MG63 (cell line): Measurements from ENCODE around the gene IRAK1. TPM values are rescaled to one million over a fixed set of nuclear protein-coding genes. Genes with fewer than 3 reads are reported as not detected.
A peak's percentile ranks its signal among the peaks of the same experiment; 100 is the strongest.

ENCODE experiments used
- DNase-seq: peaks from one replicate; pipeline ENCODE4 v3.0.0-alpha.2; 2020
- H3K27me3 ChIP-seq: fragments of 250-450 bp; sonication (Bioruptor Pico); 2 replicates; pipeline ENCODE4 v1.5.1; 2020; ENCODE audit warnings: mild to moderate bottlenecking, moderate library complexity
- H3K36me3 ChIP-seq: fragments of 250-450 bp; sonication (Bioruptor Pico); 2 replicates; pipeline ENCODE4 v1.5.1; 2020; ENCODE audit warnings: mild to moderate bottlenecking, moderate library complexity
- H3K4me3 ChIP-seq: fragments of 250-450 bp; sonication (Bioruptor Pico); 2 replicates; pipeline ENCODE4 v1.5.1; 2020; ENCODE audit warnings: mild to moderate bottlenecking, moderate library complexity
- H3K9me3 ChIP-seq: fragments of 250-450 bp; sonication (Bioruptor Pico); 2 replicates; pipeline ENCODE4 v1.5.1; 2020; ENCODE audit warnings: mild to moderate bottlenecking, moderate library complexity
- total RNA-seq: library from RNA; depleted of rRNA; stranded (reverse); fragments of >200 nt; shearing (Covaris generic); gene quantifications from 2 replicates; pipeline ENCODE4 v1.2.3, GENCODE V29; 2014; ENCODE audit warnings: low replicate concordance

IRAK1 gene
- total RNA-seq, 1 experiment from 2014 or later: 270 TPM

- Histone ChIP-seq H3K9me3 (no peaks in the 10 kb centered on the region), H3K36me3 (peaks cover 5% of the 10 kb centered on the region), H3K4me3 (no peak overlapping the region), H3K27me3 (no peaks in the 10 kb centered on the region)
- no peak for DNase-seq
These were observed 8.9 kb upstream of the IRAK1 start for GRCh38 chrX:154028502-154029184.

GRCh38 chrX:154027986-154028385, 8.3 kb upstream of the IRAK1 start:
- H3K4me3 ChIP-seq: no peak overlapping the region
- no peak for DNase-seq
- no peaks in the 10 kb centered on the region for H3K27me3 ChIP-seq
- H3K36me3 ChIP-seq: peaks cover 5% of the 10 kb centered on the region
- H3K9me3 ChIP-seq: no peaks in the 10 kb centered on the region

GRCh38 chrX:154027022-154027402, 7.3 kb upstream of the IRAK1 start:
- H3K4me3 ChIP-seq: no peak overlapping the region
- DNase-seq: no peak
- peaks cover 5% of the 10 kb centered on the region for H3K36me3 ChIP-seq
- H3K9me3 ChIP-seq: no peaks in the 10 kb centered on the region
- H3K27me3 ChIP-seq: no peaks in the 10 kb centered on the region

GRCh38 chrX:154026136-154027021, 6.7 kb upstream of the IRAK1 start:
- DNase-seq: no peak
- Histone ChIP-seq H3K9me3 (no peaks in the 10 kb centered on the region), H3K4me3 (no peak overlapping the region), H3K27me3 (no peaks in the 10 kb centered on the region), H3K36me3 (peaks cover 5% of the 10 kb centered on the region)

- H3K36me3 ChIP-seq: peaks cover 5% of the 10 kb centered on the region
- H3K27me3 ChIP-seq: no peaks in the 10 kb centered on the region
- no peak overlapping the region for H3K4me3 ChIP-seq
- H3K9me3 ChIP-seq: no peaks in the 10 kb centered on the region
- DNase-seq: no peak
These were observed 5.5 kb upstream of the IRAK1 start for GRCh38 chrX:154025230-154025629.

- Histone ChIP-seq H3K36me3 (peaks cover 5% of the 10 kb centered on the region), H3K4me3 (no peak overlapping the region), H3K9me3 (no peaks in the 10 kb centered on the region), H3K27me3 (no peaks in the 10 kb centered on the region)
- DNase-seq: no peak
These were observed 4.6 kb upstream of the IRAK1 start for GRCh38 chrX:154024271-154024670.

GRCh38 chrX:154023276-154024000, 3.7 kb upstream of the IRAK1 start:
- Histone ChIP-seq H3K36me3 (peaks cover 12% of the 10 kb centered on the region), H3K9me3 (no peaks in the 10 kb centered on the region), H3K4me3 (no peak overlapping the region), H3K27me3 (no peaks in the 10 kb centered on the region)
- no peak for DNase-seq

GRCh38 chrX:154022108-154022507, 2.4 kb upstream of the IRAK1 start:
- Histone ChIP-seq H3K36me3 (peaks cover 15% of the 10 kb centered on the region), H3K4me3 (no peak overlapping the region), H3K9me3 (no peaks in the 10 kb centered on the region), H3K27me3 (no peaks in the 10 kb centered on the region)
- DNase-seq: no peak

- Histone ChIP-seq H3K27me3 (no peaks in the 10 kb centered on the region), H3K9me3 (no peaks in the 10 kb centered on the region), H3K4me3 (no peak overlapping the region), H3K36me3 (peaks cover 22% of the 10 kb centered on the region)
- DNase-seq: peak; percentile 60
These were observed 1.5 kb upstream of the IRAK1 start for GRCh38 chrX:154021131-154021611.

- Histone ChIP-seq H3K27me3 (no peaks in the 10 kb centered on the region), H3K36me3 (peaks cover 25% of the 10 kb centered on the region), H3K4me3 (peak overlapping the region; percentile 58), H3K9me3 (no peaks in the 10 kb centered on the region)
- no peak for DNase-seq
These were observed 924 bp upstream of the IRAK1 start for GRCh38 chrX:154020536-154021115.

- no peak for DNase-seq
- Histone ChIP-seq H3K27me3 (no peaks in the 10 kb centered on the region), H3K9me3 (no peaks in the 10 kb centered on the region), H3K36me3 (peaks cover 25% of the 10 kb centered on the region), H3K4me3 (peak overlapping the region; percentile 62)
These were observed 561 bp downstream of the IRAK1 start for GRCh38 chrX:154019061-154019621.

- H3K9me3 ChIP-seq: no peaks in the 10 kb centered on the region
- DNase-seq: no peak
- peak overlapping the region; percentile 62 for H3K4me3 ChIP-seq
- H3K36me3 ChIP-seq: peaks cover 28% of the 10 kb centered on the region
- no peaks in the 10 kb centered on the region for H3K27me3 ChIP-seq
These were observed 1.1 kb downstream of the IRAK1 start for GRCh38 chrX:154018518-154019060.

GRCh38 chrX:154017766-154018517, 1.8 kb downstream of the IRAK1 start:
- Histone ChIP-seq H3K4me3 (peak overlapping the region; percentile 62), H3K9me3 (no peaks in the 10 kb centered on the region), H3K36me3 (peaks cover 33% of the 10 kb centered on the region), H3K27me3 (no peaks in the 10 kb centered on the region)
- DNase-seq: no peak

- no peaks in the 10 kb centered on the region for H3K27me3 ChIP-seq
- no peak overlapping the region for H3K4me3 ChIP-seq
- no peak for DNase-seq
- no peaks in the 10 kb centered on the region for H3K9me3 ChIP-seq
- H3K36me3 ChIP-seq: peaks cover 35% of the 10 kb centered on the region
These were observed 3.2 kb downstream of the IRAK1 start for GRCh38 chrX:154016366-154017076.
